GM10266 (cell line): ENCODE measurements around the gene PABPN1L.

Experiments
- DNase-seq: peaks from one replicate; pipeline ENCODE4 v3.0.0; 2012; ENCODE audit errors: extremely low spot score
- TF ChIP-seq, protein P1 (sequence below): IDR thresholded peaks from 2 replicates; pipeline ENCODE4 v1.5.1; 2012; ENCODE audit warnings: mild to moderate bottlenecking, low read depth; ENCODE audit not compliant: control insufficient read depth, insufficient read depth; ENCODE audit errors: missing control alignments

The PABPN1L gene

DNA sequence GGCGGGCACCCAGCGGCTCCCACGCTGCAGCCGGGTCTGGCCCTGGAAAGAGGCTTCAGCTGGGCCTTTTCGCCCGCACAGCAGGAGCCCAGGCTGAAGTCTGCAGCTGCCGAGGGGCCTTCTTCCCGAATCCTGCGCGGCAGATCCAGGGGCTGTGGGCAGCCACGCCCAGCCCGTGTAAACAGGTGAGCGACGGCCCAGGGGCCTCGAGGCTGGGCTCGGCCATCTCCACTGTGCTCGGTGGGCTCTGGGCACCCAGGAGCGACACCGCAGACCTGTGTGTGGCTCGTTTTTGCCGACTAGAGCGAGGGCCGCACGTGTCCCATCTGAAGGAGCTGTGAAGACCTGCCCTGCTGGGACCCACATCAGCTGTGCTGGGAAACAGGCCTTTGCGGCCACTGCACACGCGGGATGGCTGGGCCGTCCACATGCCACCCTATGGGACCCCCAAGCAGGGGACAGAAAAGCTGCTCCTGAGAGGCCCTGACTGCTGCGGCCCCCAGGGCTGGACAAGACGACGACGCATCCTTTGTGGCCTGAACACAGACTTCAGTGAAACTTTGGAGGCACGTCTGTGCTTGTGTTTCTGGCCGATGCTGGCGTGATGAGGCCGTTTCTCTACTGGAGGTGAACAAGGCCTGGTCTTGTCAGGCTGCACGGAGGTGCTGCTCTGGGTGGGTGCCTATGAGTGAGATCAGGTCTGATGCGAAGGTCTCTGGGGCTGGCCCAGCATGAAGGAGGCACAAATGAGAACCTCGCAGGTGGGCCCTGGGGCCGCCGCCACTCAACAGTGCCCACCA is 49.5 kb downstream of the PABPN1L start:
- no peak for DNase-seq
- TF ChIP-seq, protein P1, sequence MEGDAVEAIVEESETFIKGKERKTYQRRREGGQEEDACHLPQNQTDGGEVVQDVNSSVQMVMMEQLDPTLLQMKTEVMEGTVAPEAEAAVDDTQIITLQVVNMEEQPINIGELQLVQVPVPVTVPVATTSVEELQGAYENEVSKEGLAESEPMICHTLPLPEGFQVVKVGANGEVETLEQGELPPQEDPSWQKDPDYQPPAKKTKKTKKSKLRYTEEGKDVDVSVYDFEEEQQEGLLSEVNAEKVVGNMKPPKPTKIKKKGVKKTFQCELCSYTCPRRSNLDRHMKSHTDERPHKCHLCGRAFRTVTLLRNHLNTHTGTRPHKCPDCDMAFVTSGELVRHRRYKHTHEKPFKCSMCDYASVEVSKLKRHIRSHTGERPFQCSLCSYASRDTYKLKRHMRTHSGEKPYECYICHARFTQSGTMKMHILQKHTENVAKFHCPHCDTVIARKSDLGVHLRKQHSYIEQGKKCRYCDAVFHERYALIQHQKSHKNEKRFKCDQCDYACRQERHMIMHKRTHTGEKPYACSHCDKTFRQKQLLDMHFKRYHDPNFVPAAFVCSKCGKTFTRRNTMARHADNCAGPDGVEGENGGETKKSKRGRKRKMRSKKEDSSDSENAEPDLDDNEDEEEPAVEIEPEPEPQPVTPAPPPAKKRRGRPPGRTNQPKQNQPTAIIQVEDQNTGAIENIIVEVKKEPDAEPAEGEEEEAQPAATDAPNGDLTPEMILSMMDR: no peak

DNA sequence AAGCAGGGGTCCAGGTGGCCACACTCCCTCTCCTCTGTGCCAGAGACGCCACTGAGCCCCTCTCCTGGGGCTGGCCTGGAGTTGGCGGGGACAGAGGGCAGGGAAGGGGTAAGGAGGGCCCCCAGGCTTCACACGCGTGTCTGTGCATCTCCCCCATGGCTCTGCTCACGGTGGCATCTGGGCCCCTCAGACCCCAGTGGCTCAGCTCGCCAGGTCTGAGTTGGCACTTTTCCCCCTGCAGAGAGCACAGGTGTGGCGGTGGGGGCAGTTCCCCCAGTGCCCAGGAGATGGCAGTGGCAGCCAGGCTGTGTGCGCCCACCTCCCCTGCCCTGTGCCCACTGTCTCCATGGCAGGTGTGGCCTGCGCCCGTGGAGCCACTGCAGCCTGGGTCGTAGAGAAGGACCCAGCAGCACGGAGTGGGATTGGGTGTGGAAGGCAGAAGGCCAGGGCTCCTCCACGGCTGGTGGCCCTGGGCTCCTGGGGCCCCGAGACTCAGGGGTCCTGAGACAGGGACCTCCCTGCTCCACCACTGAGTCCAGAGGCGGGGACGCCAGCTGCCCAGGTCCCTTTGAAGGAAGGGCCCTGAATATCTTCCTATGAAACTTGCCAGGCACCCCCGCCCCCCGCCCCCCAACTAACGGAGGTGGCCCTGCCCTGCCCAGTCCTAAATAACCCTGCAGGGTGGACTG is 50.4 kb downstream of the PABPN1L start:
- DNase-seq: peak; percentile 74
- TF ChIP-seq, protein P1: peak; percentile 92

DNA sequence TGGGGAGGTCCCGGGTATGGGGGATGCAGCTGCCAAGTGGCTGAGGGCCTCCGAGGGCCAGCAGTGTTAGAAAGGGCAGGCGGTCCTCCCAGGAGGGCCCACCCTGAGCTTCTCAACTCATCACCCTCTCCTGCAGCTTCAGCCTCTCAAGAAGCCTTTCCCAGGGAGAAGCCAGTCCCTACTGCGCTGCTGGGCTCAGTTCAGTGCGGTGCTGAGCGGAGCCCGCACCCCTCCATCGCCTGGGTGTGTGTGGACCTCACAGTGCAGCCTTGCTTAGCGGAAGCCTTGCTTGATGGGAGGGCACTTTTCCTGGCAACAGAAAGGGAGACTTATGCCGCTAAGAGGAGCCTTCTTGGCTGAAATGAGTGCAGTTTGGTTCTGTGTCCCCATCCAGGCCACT is 51.2 kb downstream of the PABPN1L start:
- no peak for DNase-seq
- TF ChIP-seq, protein P1: no peak

DNA sequence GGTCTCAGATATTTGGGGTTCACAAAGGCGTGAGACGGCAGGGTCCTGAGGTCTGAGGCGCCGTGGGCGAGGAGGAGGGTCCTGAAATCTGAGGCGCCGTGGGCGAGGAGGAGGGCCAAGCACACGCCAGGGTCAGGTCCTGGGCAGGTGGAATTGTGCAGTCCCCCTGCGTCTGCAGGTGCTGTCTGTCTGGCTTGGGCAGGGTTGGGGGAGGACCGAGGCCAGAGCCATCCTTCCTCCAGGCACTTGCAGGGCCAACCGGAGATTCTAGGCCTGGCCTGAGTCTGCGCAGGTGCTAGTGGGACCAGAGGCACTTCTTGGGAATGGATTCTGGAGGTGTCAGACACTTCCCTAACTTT is 52.3 kb downstream of the PABPN1L start:
- no peak for DNase-seq
- TF ChIP-seq, protein P1: no peak
